ENCODE measurements around the gene GPS1. TPM values are rescaled to one million over a fixed set of nuclear protein-coding genes. Genes with fewer than 3 reads are reported as not detected.
A peak's percentile ranks its signal among the peaks of the same experiment; 100 is the strongest.

Gene GPS1
- total and polyA plus RNA-seq, 4 donors = 53.9 to 66.3 (median 58.8) TPM

DNA sequence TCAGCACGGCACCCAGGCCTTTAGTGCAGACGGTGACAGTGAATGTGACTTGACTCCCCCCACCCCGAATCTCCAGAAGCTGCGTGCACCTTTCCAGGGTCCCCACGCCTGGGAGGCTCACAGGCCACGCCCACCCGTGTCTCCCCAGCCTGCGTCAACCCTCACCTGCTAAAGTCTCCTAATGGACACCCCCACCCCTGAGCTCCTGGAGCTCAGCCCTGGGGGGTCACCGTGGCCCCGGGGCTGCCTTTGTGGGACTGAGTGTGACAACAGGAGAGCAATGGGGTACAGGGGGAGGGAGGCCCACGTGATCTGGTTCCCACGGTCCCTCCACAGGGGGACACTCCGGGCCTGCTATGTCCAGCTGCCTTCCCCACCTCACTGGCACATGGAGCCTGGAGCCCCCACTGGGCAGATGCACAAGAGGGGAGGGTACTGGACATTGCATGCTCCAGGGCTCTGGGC, 53.8 kb downstream of the GPS1 start (continued):
- TF ChIP-seq JUND (IDR thresholded peaks at IDR 0.05) (no peak), FOXA1 (IDR thresholded peaks at IDR 0.05) (no peak), GABPA (IDR thresholded peaks at IDR 0.05 in 1 of 2, conservative IDR thresholded peaks at IDR 0.05 in 1 of 2) (no peak), EGR1 (IDR thresholded peaks at IDR 0.05; ENCODE audit: low read depth in 2 of 2) (no peak), HNF4A (conservative IDR thresholded peaks at IDR 0.05) (no peak), RXRA (IDR thresholded peaks at IDR 0.05) (no peak)
- TF ChIP-seq, protein P1, sequence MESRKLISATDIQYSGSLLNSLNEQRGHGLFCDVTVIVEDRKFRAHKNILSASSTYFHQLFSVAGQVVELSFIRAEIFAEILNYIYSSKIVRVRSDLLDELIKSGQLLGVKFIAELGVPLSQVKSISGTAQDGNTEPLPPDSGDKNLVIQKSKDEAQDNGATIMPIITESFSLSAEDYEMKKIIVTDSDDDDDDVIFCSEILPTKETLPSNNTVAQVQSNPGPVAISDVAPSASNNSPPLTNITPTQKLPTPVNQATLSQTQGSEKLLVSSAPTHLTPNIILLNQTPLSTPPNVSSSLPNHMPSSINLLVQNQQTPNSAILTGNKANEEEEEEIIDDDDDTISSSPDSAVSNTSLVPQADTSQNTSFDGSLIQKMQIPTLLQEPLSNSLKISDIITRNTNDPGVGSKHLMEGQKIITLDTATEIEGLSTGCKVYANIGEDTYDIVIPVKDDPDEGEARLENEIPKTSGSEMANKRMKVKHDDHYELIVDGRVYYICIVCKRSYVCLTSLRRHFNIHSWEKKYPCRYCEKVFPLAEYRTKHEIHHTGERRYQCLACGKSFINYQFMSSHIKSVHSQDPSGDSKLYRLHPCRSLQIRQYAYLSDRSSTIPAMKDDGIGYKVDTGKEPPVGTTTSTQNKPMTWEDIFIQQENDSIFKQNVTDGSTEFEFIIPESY (IDR thresholded peaks at IDR 0.05) = no peak

DNA sequence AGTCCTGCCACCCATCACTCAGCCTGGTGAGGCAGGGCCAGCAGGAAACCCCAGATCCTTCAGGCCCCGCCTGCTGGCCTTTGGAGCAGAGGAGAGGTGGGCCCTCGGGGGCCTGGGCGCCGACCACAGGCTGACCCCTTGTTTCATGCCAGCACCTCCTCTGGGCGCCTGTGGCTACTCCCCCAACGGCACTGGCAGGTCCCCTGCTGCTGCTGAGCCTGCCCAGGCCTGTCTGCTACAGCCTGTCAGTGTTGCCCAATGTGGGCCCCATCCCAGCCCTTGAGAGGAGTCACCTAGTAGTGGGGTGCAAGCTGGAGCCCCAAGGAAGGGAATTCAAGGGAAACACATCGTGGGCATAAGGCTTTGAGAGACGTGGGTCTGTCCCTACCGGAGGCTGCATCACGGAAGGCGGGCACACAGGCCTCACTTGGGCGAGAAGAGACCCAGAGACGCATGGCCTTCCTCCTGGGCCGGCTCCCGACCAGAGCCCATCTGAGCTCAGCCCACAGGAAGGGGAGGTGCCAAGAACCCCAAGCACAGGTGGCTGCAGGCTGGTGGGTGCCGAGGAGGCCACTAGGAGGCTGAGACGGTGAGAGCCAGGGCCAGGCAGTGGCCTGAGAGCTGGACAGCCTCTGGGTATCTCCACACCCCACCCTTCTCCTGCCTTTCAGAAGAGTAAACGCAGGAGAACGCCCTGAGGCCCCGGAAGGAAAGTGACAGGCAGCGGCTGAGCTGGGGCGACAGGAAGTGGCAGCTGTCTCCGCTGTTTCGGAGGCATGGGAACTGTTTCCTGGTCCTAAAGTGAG, 54.4 kb downstream of the GPS1 start:
- TF ChIP-seq, protein P1 (IDR thresholded peaks at IDR 0.05) = no peak
- TF ChIP-seq FOXA1 (IDR thresholded peaks at IDR 0.05) = no peak
- peak; percentile 26 for TF ChIP-seq SP1 (IDR thresholded peaks at IDR 0.05)
- no peak for TF ChIP-seq HNF4A (conservative IDR thresholded peaks at IDR 0.05)
- no peak for TF ChIP-seq FOXA2 (IDR thresholded peaks at IDR 0.05)
- no peak for TF ChIP-seq NR2F2 (IDR thresholded peaks at IDR 0.05)
- peak; percentile 15 for TF ChIP-seq YY1 (IDR thresholded peaks at IDR 0.05)
- peak in 1 of 2 donors; percentile 51 for TF ChIP-seq RAD21 (IDR thresholded peaks at IDR 0.05)
- TF ChIP-seq GABPA (IDR thresholded peaks at IDR 0.05 in 1 of 2, conservative IDR thresholded peaks at IDR 0.05 in 1 of 2) = peak in 1 of 2 donors; percentile 61
- no peak for TF ChIP-seq HNF4G (IDR thresholded peaks at IDR 0.05)
- TF ChIP-seq TAF1 (conservative IDR thresholded peaks at IDR 0.05) = no peak
- TF ChIP-seq, protein P2, sequence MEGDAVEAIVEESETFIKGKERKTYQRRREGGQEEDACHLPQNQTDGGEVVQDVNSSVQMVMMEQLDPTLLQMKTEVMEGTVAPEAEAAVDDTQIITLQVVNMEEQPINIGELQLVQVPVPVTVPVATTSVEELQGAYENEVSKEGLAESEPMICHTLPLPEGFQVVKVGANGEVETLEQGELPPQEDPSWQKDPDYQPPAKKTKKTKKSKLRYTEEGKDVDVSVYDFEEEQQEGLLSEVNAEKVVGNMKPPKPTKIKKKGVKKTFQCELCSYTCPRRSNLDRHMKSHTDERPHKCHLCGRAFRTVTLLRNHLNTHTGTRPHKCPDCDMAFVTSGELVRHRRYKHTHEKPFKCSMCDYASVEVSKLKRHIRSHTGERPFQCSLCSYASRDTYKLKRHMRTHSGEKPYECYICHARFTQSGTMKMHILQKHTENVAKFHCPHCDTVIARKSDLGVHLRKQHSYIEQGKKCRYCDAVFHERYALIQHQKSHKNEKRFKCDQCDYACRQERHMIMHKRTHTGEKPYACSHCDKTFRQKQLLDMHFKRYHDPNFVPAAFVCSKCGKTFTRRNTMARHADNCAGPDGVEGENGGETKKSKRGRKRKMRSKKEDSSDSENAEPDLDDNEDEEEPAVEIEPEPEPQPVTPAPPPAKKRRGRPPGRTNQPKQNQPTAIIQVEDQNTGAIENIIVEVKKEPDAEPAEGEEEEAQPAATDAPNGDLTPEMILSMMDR (IDR thresholded peaks at IDR 0.05; ENCODE audit: low read depth, low read length, missing input control) = peak; percentile 26
- no peak for TF ChIP-seq JUND (IDR thresholded peaks at IDR 0.05)
- TF ChIP-seq RXRA (IDR thresholded peaks at IDR 0.05) = peak in 1 of 2 donors; percentile 28
- TF ChIP-seq, protein P3, sequence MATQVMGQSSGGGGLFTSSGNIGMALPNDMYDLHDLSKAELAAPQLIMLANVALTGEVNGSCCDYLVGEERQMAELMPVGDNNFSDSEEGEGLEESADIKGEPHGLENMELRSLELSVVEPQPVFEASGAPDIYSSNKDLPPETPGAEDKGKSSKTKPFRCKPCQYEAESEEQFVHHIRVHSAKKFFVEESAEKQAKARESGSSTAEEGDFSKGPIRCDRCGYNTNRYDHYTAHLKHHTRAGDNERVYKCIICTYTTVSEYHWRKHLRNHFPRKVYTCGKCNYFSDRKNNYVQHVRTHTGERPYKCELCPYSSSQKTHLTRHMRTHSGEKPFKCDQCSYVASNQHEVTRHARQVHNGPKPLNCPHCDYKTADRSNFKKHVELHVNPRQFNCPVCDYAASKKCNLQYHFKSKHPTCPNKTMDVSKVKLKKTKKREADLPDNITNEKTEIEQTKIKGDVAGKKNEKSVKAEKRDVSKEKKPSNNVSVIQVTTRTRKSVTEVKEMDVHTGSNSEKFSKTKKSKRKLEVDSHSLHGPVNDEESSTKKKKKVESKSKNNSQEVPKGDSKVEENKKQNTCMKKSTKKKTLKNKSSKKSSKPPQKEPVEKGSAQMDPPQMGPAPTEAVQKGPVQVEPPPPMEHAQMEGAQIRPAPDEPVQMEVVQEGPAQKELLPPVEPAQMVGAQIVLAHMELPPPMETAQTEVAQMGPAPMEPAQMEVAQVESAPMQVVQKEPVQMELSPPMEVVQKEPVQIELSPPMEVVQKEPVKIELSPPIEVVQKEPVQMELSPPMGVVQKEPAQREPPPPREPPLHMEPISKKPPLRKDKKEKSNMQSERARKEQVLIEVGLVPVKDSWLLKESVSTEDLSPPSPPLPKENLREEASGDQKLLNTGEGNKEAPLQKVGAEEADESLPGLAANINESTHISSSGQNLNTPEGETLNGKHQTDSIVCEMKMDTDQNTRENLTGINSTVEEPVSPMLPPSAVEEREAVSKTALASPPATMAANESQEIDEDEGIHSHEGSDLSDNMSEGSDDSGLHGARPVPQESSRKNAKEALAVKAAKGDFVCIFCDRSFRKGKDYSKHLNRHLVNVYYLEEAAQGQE (IDR thresholded peaks at IDR 0.05) = no peak
- TF ChIP-seq EGR1 (IDR thresholded peaks at IDR 0.05; ENCODE audit: low read depth in 2 of 2) = no peak
- TF ChIP-seq, protein P4, sequence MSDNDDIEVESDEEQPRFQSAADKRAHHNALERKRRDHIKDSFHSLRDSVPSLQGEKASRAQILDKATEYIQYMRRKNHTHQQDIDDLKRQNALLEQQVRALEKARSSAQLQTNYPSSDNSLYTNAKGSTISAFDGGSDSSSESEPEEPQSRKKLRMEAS (IDR thresholded peaks at IDR 0.05) = no peak
- TF ChIP-seq, protein P5, sequence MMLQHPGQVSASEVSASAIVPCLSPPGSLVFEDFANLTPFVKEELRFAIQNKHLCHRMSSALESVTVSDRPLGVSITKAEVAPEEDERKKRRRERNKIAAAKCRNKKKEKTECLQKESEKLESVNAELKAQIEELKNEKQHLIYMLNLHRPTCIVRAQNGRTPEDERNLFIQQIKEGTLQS (IDR thresholded peaks at IDR 0.05) = no peak
- DNase-seq (ENCODE audit: low spot score) = peak; percentile 56
- Histone ChIP-seq H3K4me3 (ENCODE audit: low read depth in 1 of 3, low read length in 3 of 3) (peak overlapping the region in 2 of 3 donors; percentile 7 to 12), H3K9ac (ENCODE audit: low read depth in 1 of 2, low read length in 2 of 2) (peak overlapping the region; percentile 46 to 72), H3K36me3 (ENCODE audit: control insufficient read depth in 4 of 4, insufficient read depth in 3 of 4, low read depth in 1 of 4, low read length in 3 of 4) (no peaks in the 10 kb centered on the region), H3K27me3 (ENCODE audit: control insufficient read depth in 4 of 4, insufficient read depth in 4 of 4, low read length in 3 of 4) (no peaks in the 10 kb centered on the region), H3K9me3 (ENCODE audit: control insufficient read depth in 4 of 4, low read length in 3 of 4) (no peaks in the 10 kb centered on the region), H3K27ac (ENCODE audit: low read depth in 1 of 2, low read length in 2 of 2) (peak overlapping the region; percentile 96 to 98), H3K4me1 (ENCODE audit: control insufficient read depth in 4 of 4, insufficient read depth in 4 of 4, low read length in 3 of 4) (peaks cover 37 to 80% (median 63%) of the 10 kb centered on the region in 4 donors)
- 32% methylated on average over 24 of the region's 24 CpGs for WGBS

All from liver (tissue), 9 donors.